Activated B cell treated with CpG ODN at 0.5 μM for 24 hours (primary cell): Measurements from ENCODE around the gene MYO18A. TPM values are rescaled to one million over a fixed set of nuclear protein-coding genes. Genes with fewer than 3 reads are reported as not detected.
A peak's percentile ranks its signal among the peaks of the same experiment; 100 is the strongest.

ENCODE experiments used
- ATAC-seq: fragments of 200-7000 bp; cut with Tn5 transposase; one replicate; pipeline ENCODE4 v1.10.0; 2021; ENCODE audit warnings: low read depth, mild to moderate bottlenecking, moderate library complexity
- CTCF ChIA-PET: fragments of 350-600 bp; sonication (Branson Sonifier 250); formaldehyde crosslinking; loops from one replicate; lab custom pipeline; 2021; ENCODE audit warnings: antibody characterized with exemption; lab: Charles Lee
- POLR2A ChIA-PET: fragments of 350-600 bp; sonication (Branson Sonifier 250); formaldehyde crosslinking; loops from one replicate; lab custom pipeline; 2021; ENCODE audit warnings: antibody characterized with exemption; lab: Charles Lee
- DNase-seq: peaks from one replicate; pipeline ENCODE4 v3.0.0; 2022
- H3K27ac Mint-ChIP-seq: one replicate; pipeline ENCODE4 v1.8.0; 2020; ENCODE audit warnings: mixed read lengths
- H3K27me3 Mint-ChIP-seq: one replicate; pipeline ENCODE4 v1.8.0; 2021; ENCODE audit warnings: mixed read lengths
- H3K36me3 Mint-ChIP-seq: one replicate; pipeline ENCODE4 v1.8.0; 2021; ENCODE audit warnings: low read depth, mixed read lengths
- H3K4me1 Mint-ChIP-seq: one replicate; pipeline ENCODE4 v1.8.0; 2021; ENCODE audit warnings: mixed read lengths
- H3K4me3 Mint-ChIP-seq: one replicate; pipeline ENCODE4 v1.8.0; 2020; ENCODE audit warnings: mild to moderate bottlenecking, mixed read lengths
- H3K9me3 Mint-ChIP-seq: one replicate; pipeline ENCODE4 v1.8.0; 2020; ENCODE audit warnings: mixed read lengths
- intact Hi-C: fragments of 100-400 bp; cut with micrococcal nuclease; formaldehyde crosslinking; loops from one replicate; pipeline ENCODE4 v1.15.1; 2024
- total RNA-seq: library from RNA; stranded (reverse); gene quantifications from 2 replicates; pipeline ENCODE4 v1.2.3, GENCODE V29; 2022
- TF ChIP-seq, protein P1 (sequence below): fragments of 200-600 bp; IDR thresholded peaks from one replicate; pipeline ENCODE4 v1.8.0; 2022; ENCODE audit warnings: antibody characterized with exemption, mild to moderate bottlenecking

Gene MYO18A
- total RNA-seq, 1 donor from 2014 or later = 79.8 TPM

DNA sequence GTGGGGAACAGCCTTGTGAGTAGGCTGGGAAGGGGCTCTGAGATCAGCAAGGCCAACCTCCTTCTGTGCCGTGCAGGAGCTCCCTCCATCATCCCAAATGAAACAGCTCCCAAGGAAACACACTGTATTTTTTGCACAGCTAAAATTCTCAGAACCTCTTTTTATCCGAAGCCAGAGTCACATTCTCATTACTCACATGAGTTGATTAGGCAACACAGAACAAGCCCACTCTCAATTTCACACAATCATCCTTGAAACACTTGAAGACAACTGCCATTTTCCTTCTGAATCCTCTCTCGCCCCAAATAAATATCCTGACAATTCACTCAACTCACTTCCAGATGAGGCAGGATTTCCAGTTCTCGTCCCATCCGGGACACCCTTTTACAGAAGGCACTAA lies 66.1 kb downstream of the MYO18A start:
- peaks cover 58% of the 10 kb centered on the region for H3K36me3 Mint-ChIP-seq

DNA sequence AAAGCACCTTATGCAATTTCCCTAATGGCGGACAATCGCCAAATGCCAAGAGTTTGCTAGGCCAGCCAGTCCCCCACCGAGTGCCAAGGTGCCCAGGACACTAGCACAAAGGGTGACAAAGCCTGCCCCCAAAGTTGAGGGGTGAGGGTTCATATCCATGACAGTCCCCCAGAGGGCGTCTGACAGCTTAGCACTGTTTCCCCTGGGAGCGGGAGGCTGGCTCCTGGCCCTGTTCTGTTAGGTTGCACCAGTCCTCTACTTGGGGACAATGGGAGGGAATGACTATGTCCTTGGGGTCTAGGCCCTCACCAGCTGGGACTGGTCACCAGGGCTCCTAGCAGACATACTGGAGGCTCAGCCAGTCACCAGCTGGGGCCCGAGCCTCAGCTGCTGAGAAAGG lies 66.9 kb downstream of the MYO18A start:
- H3K4me3 Mint-ChIP-seq = no peak overlapping the region
- peaks cover 58% of the 10 kb centered on the region for H3K36me3 Mint-ChIP-seq
- no peaks in the 10 kb centered on the region for H3K9me3 Mint-ChIP-seq
- ATAC-seq = no peak
- H3K27ac Mint-ChIP-seq = no peak overlapping the region
- intact Hi-C loops = no loop called here
- ChIA-PET CTCF (interaction anchor here (1.2 to 6.6 kb wide), 5 partner anchors 18 to 149 kb away, joined by 3 to 136 read pairs (median 5); no protein-coding TSS in a partner anchor), POLR2A (no interaction called here)
- H3K4me1 Mint-ChIP-seq = peaks cover 7% of the 10 kb centered on the region
- TF ChIP-seq, protein P1, sequence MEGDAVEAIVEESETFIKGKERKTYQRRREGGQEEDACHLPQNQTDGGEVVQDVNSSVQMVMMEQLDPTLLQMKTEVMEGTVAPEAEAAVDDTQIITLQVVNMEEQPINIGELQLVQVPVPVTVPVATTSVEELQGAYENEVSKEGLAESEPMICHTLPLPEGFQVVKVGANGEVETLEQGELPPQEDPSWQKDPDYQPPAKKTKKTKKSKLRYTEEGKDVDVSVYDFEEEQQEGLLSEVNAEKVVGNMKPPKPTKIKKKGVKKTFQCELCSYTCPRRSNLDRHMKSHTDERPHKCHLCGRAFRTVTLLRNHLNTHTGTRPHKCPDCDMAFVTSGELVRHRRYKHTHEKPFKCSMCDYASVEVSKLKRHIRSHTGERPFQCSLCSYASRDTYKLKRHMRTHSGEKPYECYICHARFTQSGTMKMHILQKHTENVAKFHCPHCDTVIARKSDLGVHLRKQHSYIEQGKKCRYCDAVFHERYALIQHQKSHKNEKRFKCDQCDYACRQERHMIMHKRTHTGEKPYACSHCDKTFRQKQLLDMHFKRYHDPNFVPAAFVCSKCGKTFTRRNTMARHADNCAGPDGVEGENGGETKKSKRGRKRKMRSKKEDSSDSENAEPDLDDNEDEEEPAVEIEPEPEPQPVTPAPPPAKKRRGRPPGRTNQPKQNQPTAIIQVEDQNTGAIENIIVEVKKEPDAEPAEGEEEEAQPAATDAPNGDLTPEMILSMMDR = no peak
- no peak for DNase-seq
- no peaks in the 10 kb centered on the region for H3K27me3 Mint-ChIP-seq

More for the DNA sequence above, 66.1 kb downstream of the MYO18A start:
- ChIA-PET POLR2A (no interaction called here), CTCF (interaction anchor here (1.0 to 6.6 kb wide), 6 partner anchors 10 to 149 kb away, joined by 3 to 136 read pairs (median 5); no protein-coding TSS in a partner anchor)
- no peak overlapping the region for H3K27ac Mint-ChIP-seq
- peaks cover 7% of the 10 kb centered on the region for H3K4me1 Mint-ChIP-seq
- H3K27me3 Mint-ChIP-seq = no peaks in the 10 kb centered on the region
- no peaks in the 10 kb centered on the region for H3K9me3 Mint-ChIP-seq
- no peak for DNase-seq
- H3K4me3 Mint-ChIP-seq = no peak overlapping the region
- no peak for ATAC-seq
- intact Hi-C loops = no loop called here
- TF ChIP-seq, protein P1 = no peak

DNA sequence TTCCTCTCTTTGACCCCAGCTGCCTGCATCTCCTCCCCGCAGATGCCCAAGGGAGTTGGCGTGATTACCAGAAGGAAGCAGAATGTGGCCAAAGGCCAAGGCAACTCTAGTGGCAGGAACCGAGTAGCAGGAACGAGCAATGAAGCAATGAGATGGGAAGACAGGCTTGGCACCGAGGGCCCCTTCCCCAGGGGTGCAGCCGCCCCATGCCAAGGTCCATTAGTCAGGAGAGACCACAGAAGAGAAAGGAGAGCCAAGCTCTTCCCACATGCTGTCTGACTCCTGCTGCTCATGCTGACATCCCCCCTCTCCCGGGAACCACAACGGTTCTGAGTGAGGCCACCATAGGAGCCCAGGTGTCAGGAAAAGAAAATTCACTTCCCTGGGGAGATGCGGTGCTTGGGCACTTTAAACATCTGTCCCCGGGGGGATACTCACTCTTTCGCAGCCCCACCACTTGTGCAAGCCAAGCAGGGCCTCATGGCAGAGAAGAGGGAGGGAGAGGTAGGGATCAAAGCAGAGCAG lies 67.4 kb downstream of the MYO18A start:
- DNase-seq = no peak
- Mint-ChIP-seq H3K27me3 (no peaks in the 10 kb centered on the region), H3K9me3 (no peaks in the 10 kb centered on the region), H3K36me3 (peaks cover 62% of the 10 kb centered on the region), H3K27ac (peak overlapping the region; percentile 24), H3K4me3 (no peak overlapping the region), H3K4me1 (peaks cover 7% of the 10 kb centered on the region)
- TF ChIP-seq, protein P1 = no peak
- ChIA-PET POLR2A (interaction anchor here (1.3 to 1.4 kb wide), 2 partner anchors 147 to 387 kb away, joined by 5 to 8 read pairs; partner anchors contain the start of gene TLCD1), CTCF (interaction anchor here (1.2 to 6.6 kb wide), 4 partner anchors 24 to 148 kb away, joined by 3 to 136 read pairs (median 4); no protein-coding TSS in a partner anchor)
- ATAC-seq = no peak
- intact Hi-C loops = no loop called here

DNA sequence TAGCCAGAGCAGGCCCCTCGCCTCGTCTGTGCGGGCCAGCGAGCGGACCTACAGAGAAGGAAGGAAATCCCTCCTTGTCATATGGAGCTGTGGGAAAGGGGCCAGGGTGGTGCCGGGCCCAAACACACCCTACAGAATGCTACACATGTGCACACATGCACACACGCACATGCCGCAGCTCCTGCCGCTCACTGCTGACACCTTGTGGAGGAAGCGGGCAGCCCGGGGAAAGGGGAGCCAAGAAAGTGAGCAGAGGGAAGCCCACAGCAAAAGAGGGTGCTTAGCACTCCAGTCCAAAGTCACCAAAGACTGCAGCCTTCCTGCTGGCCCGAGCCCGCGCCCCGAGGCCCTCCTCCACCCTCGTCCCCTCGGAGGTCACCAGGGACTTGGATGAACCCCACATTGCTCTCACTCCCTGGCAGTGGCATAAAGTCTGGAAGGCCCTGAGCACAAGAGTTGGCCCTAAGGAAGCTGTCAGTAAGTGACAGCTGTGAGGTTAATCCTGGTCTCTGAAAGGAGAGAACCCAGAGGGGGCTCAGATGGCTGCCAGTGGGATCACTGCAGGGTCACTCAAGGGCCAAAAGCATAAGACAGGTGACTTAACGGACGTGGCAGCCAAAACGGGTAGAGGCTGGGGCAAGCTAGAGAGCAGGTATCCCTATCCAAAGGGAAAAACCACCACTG lies 68.2 kb downstream of the MYO18A start:
- H3K36me3 Mint-ChIP-seq = peaks cover 63% of the 10 kb centered on the region
- peaks cover 4% of the 10 kb centered on the region for H3K4me1 Mint-ChIP-seq
- DNase-seq (peak; percentile 62), ATAC-seq (peak; percentile 85)
- POLR2A ChIA-PET = interaction anchor here (1.3 to 1.4 kb wide), 2 partner anchors 146 to 386 kb away, joined by 5 to 8 read pairs; partner anchors contain the start of gene TLCD1
- intact Hi-C loops = loop anchor here (1.0 kb wide), 1 partner anchor 147 kb away; no protein-coding TSS in a partner anchor
- TF ChIP-seq, protein P1 = peak; percentile 31
- H3K9me3 Mint-ChIP-seq = no peaks in the 10 kb centered on the region
- no peaks in the 10 kb centered on the region for H3K27me3 Mint-ChIP-seq
- no peak overlapping the region for H3K4me3 Mint-ChIP-seq
- CTCF ChIA-PET = interaction anchor here (0.7 to 6.6 kb wide), 8 partner anchors 11 to 147 kb away, joined by 3 to 136 read pairs (median 3); no protein-coding TSS in a partner anchor
- no peak overlapping the region for H3K27ac Mint-ChIP-seq

DNA sequence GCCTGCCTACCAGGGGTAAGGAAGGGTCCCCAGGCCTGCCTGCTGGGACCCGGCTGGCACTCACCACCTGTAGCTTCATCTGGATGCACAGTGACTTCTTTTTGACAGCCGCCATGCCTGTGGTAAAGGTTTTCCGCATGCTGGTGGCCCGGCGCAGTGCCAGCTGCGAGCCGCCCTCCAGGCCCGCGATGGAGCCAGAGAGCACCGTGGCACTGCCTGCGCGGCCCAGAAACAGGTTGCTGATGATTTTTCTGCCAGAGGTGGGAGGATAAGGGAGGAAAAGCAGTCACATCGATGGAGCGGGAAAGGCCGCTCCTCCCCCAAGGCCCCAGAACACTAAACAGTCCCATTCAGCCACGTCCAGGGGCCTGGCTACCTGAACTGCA lies 69.8 kb downstream of the MYO18A start:
- H3K9me3 Mint-ChIP-seq = no peaks in the 10 kb centered on the region
- POLR2A ChIA-PET = no interaction called here
- DNase-seq (no peak), ATAC-seq (no peak)
- H3K27ac Mint-ChIP-seq = no peak overlapping the region
- TF ChIP-seq, protein P1 = no peak
- intact Hi-C loops = no loop called here
- H3K27me3 Mint-ChIP-seq = no peaks in the 10 kb centered on the region
- CTCF ChIA-PET = interaction anchor here (6.6 kb wide), 1 partner anchor 146 kb away, joined by 136 read pairs; no protein-coding TSS in a partner anchor
- H3K36me3 Mint-ChIP-seq = peaks cover 70% of the 10 kb centered on the region
- H3K4me3 Mint-ChIP-seq = no peak overlapping the region
- peaks cover 3% of the 10 kb centered on the region for H3K4me1 Mint-ChIP-seq
